K562 (cell line): ENCODE results near the gene EPN2. TPM values are rescaled to one million over a fixed set of nuclear protein-coding genes. Genes with fewer than 3 reads are reported as not detected.

Experiments used
- ATAC-seq: fragments of 200-7000 bp; cut with Tn5 transposase; 3 replicates; pipeline ENCODE4 v1.9.1; 2020; ENCODE audit warnings: moderate library complexity
- BruUV-seq: library from RNA; stranded (reverse); fragments of 400-500 nt; replicated peaks from 2 replicates; lab custom pipeline; 2021; lab: Mats Ljungman, UMichigan
- CTCF ChIA-PET: fragments of 300-600 bp; formaldehyde crosslinking; extraction: SDS; loops from one replicate; lab custom pipeline; 2021; ENCODE audit warnings: low intra/inter-chr PET ratio; lab: Yijun Ruan, JAX
- POLR2A ChIA-PET: fragments of 300-600, 350-650 bp; sonication (Branson Sonifier 250); formaldehyde crosslinking; extraction: SDS; loops from one replicate; lab custom pipeline; 2021; ENCODE audit warnings: antibody characterized with exemption, inconsistent platforms; lab: Yijun Ruan, JAX
- DNase-seq, 4 experiments: peaks; one replicate each; pipeline versions ENCODE4 v3.0.0 to v3.0.0-alpha.2; 2011 to 2018; ENCODE audit warnings: low spot score in 3 of 4, mixed read lengths in 3 of 4; ENCODE audit errors: extremely low read depth in 1 of 4
- FAIRE-seq: peaks from 2 replicates; lab custom pipeline; 2011; peaks lifted over from hg19 to GRCh38; lab: Jason Lieb, UNC
- H2AFZ ChIP-seq: 2 replicates; pipeline ENCODE4 v1.6.0; 2011; ENCODE audit warnings: low read depth, low read length, control low read depth, inconsistent platforms
- H3K27ac ChIP-seq: fragments of 200-600 bp; 3 replicates; pipeline ENCODE4 v1.8.0; 2011; ENCODE audit warnings: low read depth, mild to moderate bottlenecking, control low read depth, inconsistent platforms, low read length, moderate library complexity, mixed read lengths; ENCODE audit errors: extremely low read depth
- H3K27me3 ChIP-seq, 2 experiments: fragments of 300-600 bp in 1 of 2; 2 replicates in 1 of 2; 3 replicates in 1 of 2; pipeline versions ENCODE4 v1.6.0 to v1.8.0; 2011; ENCODE audit warnings: inconsistent platforms in 2 of 2, low read length in 2 of 2, mild to moderate bottlenecking in 1 of 2, mixed read lengths in 1 of 2, moderate library complexity in 1 of 2; ENCODE audit not compliant: control insufficient read depth in 2 of 2, insufficient read depth in 2 of 2
- H3K36me3 ChIP-seq: fragments of 300-600 bp; 3 replicates; pipeline ENCODE4 v1.8.0; 2011; ENCODE audit warnings: mild to moderate bottlenecking, low read length, inconsistent platforms; ENCODE audit not compliant: control insufficient read depth, insufficient read depth
- H3K4me1 ChIP-seq, 2 experiments: fragments of 200-600 bp in 1 of 2; replicated peaks in 1 of 2; 2 replicates in 1 of 2; 3 replicates in 1 of 2; pipeline versions ENCODE4 v1.5.1 to v1.8.0; 2011; ENCODE audit warnings: inconsistent platforms in 2 of 2, low read length in 2 of 2, mild to moderate bottlenecking in 1 of 2, mixed read lengths in 1 of 2, moderate library complexity in 1 of 2; ENCODE audit not compliant: control insufficient read depth in 2 of 2, insufficient read depth in 2 of 2
- H3K4me2 ChIP-seq: 2 replicates; pipeline ENCODE4 v1.6.1; 2011; ENCODE audit warnings: low read length, control low read depth, inconsistent platforms, mixed read lengths; ENCODE audit not compliant: insufficient read depth
- H3K4me3 ChIP-seq: fragments of 200-600 bp; sonication (generic), shearing (Covaris generic); 2 replicates; pipeline ENCODE4 v1.5.1; 2016; ENCODE audit warnings: control low read depth, inconsistent platforms
- H3K79me2 ChIP-seq: fragments of 200-600 bp; 3 replicates; pipeline ENCODE4 v1.8.0; 2011; ENCODE audit warnings: low read length, inconsistent platforms; ENCODE audit not compliant: control insufficient read depth, insufficient read depth
- H3K9ac ChIP-seq, 2 experiments: 2 replicates each; pipeline versions ENCODE4 v1.6.0 to v1.6.1; 2011; ENCODE audit warnings: low read depth in 2 of 2, low read length in 2 of 2, control low read depth in 1 of 2, inconsistent platforms in 1 of 2, mild to moderate bottlenecking in 1 of 2, mixed read lengths in 1 of 2; ENCODE audit not compliant: insufficient read depth in 1 of 2
- H3K9me1 ChIP-seq: one replicate; pipeline ENCODE4 v1.6.0; 2011; ENCODE audit warnings: inconsistent platforms, mild to moderate bottlenecking, low read length, moderate library complexity; ENCODE audit not compliant: control insufficient read depth, insufficient read depth
- H3K9me3 ChIP-seq: replicated peaks from 2 replicates; pipeline ENCODE4 v1.5.1; 2011; ENCODE audit warnings: low read depth, low read length, inconsistent platforms; ENCODE audit not compliant: control insufficient read depth, insufficient read depth
- H4K20me1 ChIP-seq: replicated peaks from 2 replicates; pipeline ENCODE4 v1.6.1; 2011; ENCODE audit warnings: low read length, inconsistent platforms, mixed read lengths; ENCODE audit not compliant: control insufficient read depth, insufficient read depth
- ATF1 ChIP-seq, 2 experiments: fragments of 450-650 bp in 1 of 2; IDR thresholded peaks; 2 replicates each; pipeline ENCODE4 v1.6.1; 2016; ENCODE audit warnings: missing compliant biosample characterization in 1 of 2, missing genetic modification characterization in 1 of 2
- FOXP1 ChIP-seq: sonication (generic); formaldehyde crosslinking; IDR thresholded peaks from 2 replicates; pipeline ENCODE4 v1.8.0; 2022; ENCODE audit warnings: mild to moderate bottlenecking, missing genetic modification reagents
- HDAC2 ChIP-seq: fragments of 450-650 bp; IDR thresholded peaks from 2 replicates; pipeline ENCODE4 v1.6.1; 2016; ENCODE audit warnings: mild to moderate bottlenecking
- MLLT1 ChIP-seq, 2 experiments: fragments of 450-650 bp; IDR thresholded peaks; 2 replicates each; pipeline ENCODE4 v1.6.1; 2016
- NR0B1 ChIP-seq: fragments of 450-650 bp; IDR thresholded peaks from one replicate; pipeline ENCODE4 v1.6.1; 2018; ENCODE audit warnings: mild to moderate bottlenecking, moderate library complexity; ENCODE audit not compliant: partially characterized antibody
- PHB ChIP-seq: fragments of 250-450 bp; sonication (Bioruptor Pico); IDR thresholded peaks from 2 replicates; pipeline ENCODE4 v1.5.0; 2021
- SIN3A ChIP-seq, 2 experiments: fragments of 150-350 bp in 1 of 2; IDR thresholded peaks; 2 replicates each; pipeline ENCODE4 v1.6.1; 2011 to 2016; ENCODE audit warnings: borderline replicate concordance in 2 of 2, low read depth in 2 of 2, low read length in 2 of 2, mild to moderate bottlenecking in 2 of 2, moderate library complexity in 2 of 2; ENCODE audit not compliant: control insufficient read depth in 1 of 2
- TGIF2 ChIP-seq: sonication (generic); formaldehyde crosslinking; IDR thresholded peaks from 2 replicates; pipeline ENCODE4 v1.8.1; 2022; ENCODE audit warnings: mild to moderate bottlenecking, missing genetic modification reagents, moderate library complexity
- ZEB2 ChIP-seq: fragments of 450-650 bp; IDR thresholded peaks from 2 replicates; pipeline ENCODE4 v1.6.1; 2016
- ZFP1 ChIP-seq: fragments of 450-650 bp; formaldehyde crosslinking; IDR thresholded peaks from 2 replicates; pipeline ENCODE4 v1.4.0; 2020; ENCODE audit warnings: mild to moderate bottlenecking, mixed read lengths
- ZNF282 ChIP-seq: sonication (generic); formaldehyde crosslinking; IDR thresholded peaks from 2 replicates; pipeline ENCODE4 v1.8.1; 2023; ENCODE audit warnings: missing genetic modification reagents
- ZNF740 ChIP-seq, 3 experiments: fragments of 200-800 bp in 1 of 3; sonication (Bioruptor generic) in 1 of 3; sonication (generic) in 1 of 3; formaldehyde crosslinking in 1 of 3; IDR thresholded peaks; 2 replicates each; pipeline versions ENCODE4 v1.6.1 to v1.8.0; 2016 to 2022; ENCODE audit warnings: mild to moderate bottlenecking in 2 of 3, missing compliant biosample characterization in 2 of 3, missing genetic modification characterization in 2 of 3, missing genetic modification reagents in 1 of 3
- WGBS: fragments of 100-300 bp; shearing (Covaris generic); methylation state at CpG from one replicate; pipeline ENCODE4 v1.1.6; 2016; ENCODE audit warnings: low coverage, mixed read lengths; ENCODE audit not compliant: insufficient coverage; ENCODE audit errors: missing lambda C conversion rate; 5-methylcytosine and 5-hydroxymethylcytosine counted together
- in situ Hi-C: fragments of 300-500 bp; cut with MboI; formaldehyde crosslinking; loops from 4 replicates; pipeline ENCODE4 v1.15.0; 2018; ENCODE audit warnings: inconsistent platforms, mixed read lengths
- intact Hi-C: fragments of 100-400 bp; cut with micrococcal nuclease; formaldehyde crosslinking; loops from 2 replicates; pipeline ENCODE4 v1.14.2; 2022
- polyA plus RNA-seq, 8 experiments: library from polyadenylated mRNA; depleted of rRNA in 4 of 8; stranded (reverse) in 5 of 8; unstranded in 3 of 8; fragments of >200 nt; fragmentation: Nextera tagmentation in 2 of 8; fragmentation: Illumina TruSeq in 1 of 8; extraction: Ambion mirVana in 2 of 8; extraction: Trizol in 1 of 8; gene quantifications; 2 replicates each; pipeline versions ENCODE4 v1.2.1 to v1.2.3, GENCODE V29; 2011 to 2014; ENCODE audit warnings: inconsistent platforms in 1 of 8, missing spikeins in 1 of 8
- total RNA-seq, 7 experiments: library from RNA; depleted of rRNA in 6 of 7; stranded (reverse); fragments of >200 nt in 6 of 7; fragmentation: Illumina TruSeq in 2 of 7; extraction: Trizol in 2 of 7; gene quantifications; 2 replicates each; pipeline versions ENCODE4 v1.2.1 to v1.2.3, GENCODE V29; 2011 to 2021; ENCODE audit warnings: low replicate concordance in 1 of 7

EPN2 gene
- total and polyA plus RNA-seq, 9 of the 15 experiments (the other 6 are each of a cell fraction or from before 2014, with no cell fraction given) = 1.0 to 12.9 (median 8.9) TPM

DNA sequence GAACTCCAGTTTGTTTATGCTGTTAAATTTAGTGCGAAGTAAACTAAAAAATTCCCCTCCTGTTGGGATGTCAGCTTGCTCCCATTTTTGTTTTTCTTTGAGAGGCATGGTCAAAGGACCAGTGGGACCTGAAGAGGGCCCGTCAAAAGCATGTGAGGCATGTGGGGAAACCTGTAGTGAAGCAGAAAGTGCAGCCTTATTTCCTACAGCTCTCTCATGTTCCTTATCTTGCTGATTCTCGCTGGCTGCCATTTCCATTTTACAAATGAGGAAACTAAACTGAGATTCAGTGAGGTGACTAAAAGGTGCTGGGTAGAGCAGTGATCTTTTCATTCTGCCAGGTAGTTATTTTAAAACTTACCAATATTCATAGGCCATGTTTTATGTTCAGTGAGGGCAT, 27.1 kb downstream of the EPN2 start:
- no peaks in the 10 kb centered on the region for H3K79me2 ChIP-seq
- no peak for TF ChIP-seq ZEB2
- TF ChIP-seq SIN3A (IDR thresholded peaks at IDR 0.05; ENCODE audit: borderline replicate concordance in 2 of 2, control insufficient read depth in 1 of 2, low read depth in 2 of 2, low read length in 2 of 2) = no peak
- TF ChIP-seq, all 486 proteins: peak for 0
- no peak overlapping the region for H3K4me2 ChIP-seq
- no peaks in the 10 kb centered on the region for H3K9me1 ChIP-seq
- no peaks in the 10 kb centered on the region for H3K27me3 ChIP-seq
- no peak overlapping the region for H3K4me3 ChIP-seq
- H3K9ac ChIP-seq = no peak overlapping the region
- CTCF ChIA-PET = no interaction called here
- H2AFZ ChIP-seq = no peak overlapping the region
- no peak overlapping the region for H3K27ac ChIP-seq
- no peak for ATAC-seq
- no peaks in the 10 kb centered on the region; the same call in 2 of the 3 replicates for H3K36me3 ChIP-seq
- peaks cover 0 to 7% of the 10 kb centered on the region in 2 experiments; a peak in 2 of 5 replicates for H3K4me1 ChIP-seq
- BruUV-seq = no TSS peak
- intact Hi-C loops (no loop called here), in situ Hi-C loops (no loop called here)
- 38% methylated on average over 2 of the region's 3 CpGs for WGBS
- H3K9me3 ChIP-seq = no peaks in the 10 kb centered on the region
- no peak for FAIRE-seq
- peaks cover 6% of the 10 kb centered on the region for H4K20me1 ChIP-seq
- no peak for DNase-seq
- POLR2A ChIA-PET = no interaction called here

DNA sequence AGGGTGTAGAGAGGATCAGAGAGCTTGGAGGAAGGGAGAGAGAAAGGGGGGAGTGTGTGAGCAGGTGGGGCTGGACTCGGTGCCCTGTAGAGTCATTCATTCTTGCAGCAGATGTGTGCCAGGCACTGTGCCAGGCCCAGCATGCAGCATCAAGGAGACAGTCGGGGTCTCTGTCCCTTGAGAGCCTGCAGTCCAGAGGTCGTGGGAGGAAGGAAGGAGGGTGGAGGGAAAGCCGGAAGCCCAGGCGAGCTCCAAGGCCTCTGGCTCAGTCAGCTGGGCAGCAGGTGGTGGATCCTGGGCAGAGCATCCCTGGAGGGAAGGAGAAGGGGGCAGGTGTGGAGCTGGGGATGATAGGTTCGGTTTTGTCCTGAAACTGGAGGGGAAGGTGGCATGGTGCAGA, 27.5 kb downstream of the EPN2 start:
- 18% methylated on average over 3 of the region's 6 CpGs for WGBS
- Histone ChIP-seq H3K27ac (no peak overlapping the region), H3K4me2 (no peak overlapping the region), H3K4me3 (no peak overlapping the region), H3K4me1 (peaks cover 0 to 10% of the 10 kb centered on the region in 2 experiments; a peak in 3 of 5 replicates), H3K36me3 (no peaks in the 10 kb centered on the region; the same call in 2 of the 3 replicates), H3K9ac (no peak overlapping the region), H3K9me3 (no peaks in the 10 kb centered on the region), H4K20me1 (peaks cover 6% of the 10 kb centered on the region), H3K9me1 (no peaks in the 10 kb centered on the region), H3K27me3 (no peaks in the 10 kb centered on the region), H2AFZ (no peak overlapping the region), H3K79me2 (no peaks in the 10 kb centered on the region)
- BruUV-seq = no TSS peak
- no peak for ATAC-seq
- no peak for FAIRE-seq
- intact Hi-C loops (no loop called here), in situ Hi-C loops (no loop called here)
- ChIA-PET CTCF (no interaction called here), POLR2A (no interaction called here)
- no peak for DNase-seq
- no peak for TF ChIP-seq HDAC2
- TF ChIP-seq ATF1 (CRISPR knock-in tag; IDR thresholded peaks at IDR 0.05) = no peak
- no peak for TF ChIP-seq ATF1 (tag; IDR thresholded peaks at IDR 0.05)
- no peak for TF ChIP-seq NR0B1
- no peak for TF ChIP-seq ZNF282 (CRISPR knock-in tag)
- no peak for TF ChIP-seq TGIF2
- TF ChIP-seq PHB (CRISPR knock-in tag) = no peak
- TF ChIP-seq ZFP1 = no peak
- no peak for TF ChIP-seq FOXP1 (CRISPR knock-in tag)
- no peak for TF ChIP-seq MLLT1 (IDR thresholded peaks at IDR 0.05)
- no peak for TF ChIP-seq ZNF740 (CRISPR knock-in tag; IDR thresholded peaks at IDR 0.05)
- no peak for TF ChIP-seq ZNF740 (tag; IDR thresholded peaks at IDR 0.05)
